Neural progenitor cell (in vitro differentiated cells): Measurements from ENCODE around the gene SATB1.

Experiments used
- EZH2 ChIP-seq: fragments of 200-600 bp; sonication (generic); IDR thresholded peaks from 2 replicates; pipeline ENCODE4 v1.6.1; 2017; ENCODE audit warnings: antibody characterized with exemption, mild to moderate bottlenecking, moderate library complexity
- EZH2phosphoT487 ChIP-seq: fragments of 200-600 bp; sonication (generic); IDR thresholded peaks from 2 replicates; pipeline ENCODE4 v1.6.1; 2017; ENCODE audit warnings: antibody characterized with exemption
- TF ChIP-seq, protein P1 (sequence below): fragments of 200-600 bp; sonication (generic); IDR thresholded peaks from 2 replicates; pipeline ENCODE4 v1.5.1; 2017; ENCODE audit warnings: antibody characterized with exemption, mild to moderate bottlenecking

DNA sequence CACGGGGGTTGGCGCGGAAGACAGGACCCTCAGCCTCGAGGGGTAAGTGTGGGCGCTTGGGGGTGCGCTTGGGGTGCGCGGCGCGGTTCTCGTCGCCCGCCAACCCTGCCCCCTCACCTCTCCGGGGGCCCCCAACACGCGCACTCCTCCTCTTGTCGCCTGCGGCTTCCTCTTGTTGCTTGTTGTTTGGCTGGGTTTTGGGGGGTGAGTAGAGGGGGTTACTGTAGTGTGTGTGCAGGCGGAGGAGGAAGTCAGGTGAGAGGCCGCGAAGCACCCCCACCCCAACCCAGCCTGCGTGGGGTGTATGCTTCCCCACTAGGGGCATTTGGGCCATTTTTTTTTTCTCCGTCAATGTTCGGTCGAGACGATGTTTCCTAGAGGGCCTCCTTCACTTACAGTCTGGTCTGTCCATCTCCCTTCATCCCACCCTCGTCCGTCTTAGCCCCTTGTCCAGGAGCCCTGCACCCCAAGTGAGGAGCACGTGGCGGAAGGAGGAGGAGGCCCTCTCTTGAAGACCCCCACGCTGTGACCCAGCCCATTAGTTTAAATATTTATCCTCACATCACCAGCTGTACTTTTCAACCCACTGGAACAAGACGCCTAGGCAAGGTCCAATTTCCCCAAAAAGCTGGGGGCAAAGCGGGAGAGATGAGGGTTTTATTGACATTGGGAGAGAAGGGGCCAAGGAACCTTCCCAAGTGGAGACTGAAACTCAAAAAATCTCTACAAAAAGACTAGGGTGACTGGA, 20.4 kb upstream of the SATB1 start:
- no peak for TF ChIP-seq EZH2
- TF ChIP-seq, protein P1, sequence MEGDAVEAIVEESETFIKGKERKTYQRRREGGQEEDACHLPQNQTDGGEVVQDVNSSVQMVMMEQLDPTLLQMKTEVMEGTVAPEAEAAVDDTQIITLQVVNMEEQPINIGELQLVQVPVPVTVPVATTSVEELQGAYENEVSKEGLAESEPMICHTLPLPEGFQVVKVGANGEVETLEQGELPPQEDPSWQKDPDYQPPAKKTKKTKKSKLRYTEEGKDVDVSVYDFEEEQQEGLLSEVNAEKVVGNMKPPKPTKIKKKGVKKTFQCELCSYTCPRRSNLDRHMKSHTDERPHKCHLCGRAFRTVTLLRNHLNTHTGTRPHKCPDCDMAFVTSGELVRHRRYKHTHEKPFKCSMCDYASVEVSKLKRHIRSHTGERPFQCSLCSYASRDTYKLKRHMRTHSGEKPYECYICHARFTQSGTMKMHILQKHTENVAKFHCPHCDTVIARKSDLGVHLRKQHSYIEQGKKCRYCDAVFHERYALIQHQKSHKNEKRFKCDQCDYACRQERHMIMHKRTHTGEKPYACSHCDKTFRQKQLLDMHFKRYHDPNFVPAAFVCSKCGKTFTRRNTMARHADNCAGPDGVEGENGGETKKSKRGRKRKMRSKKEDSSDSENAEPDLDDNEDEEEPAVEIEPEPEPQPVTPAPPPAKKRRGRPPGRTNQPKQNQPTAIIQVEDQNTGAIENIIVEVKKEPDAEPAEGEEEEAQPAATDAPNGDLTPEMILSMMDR = peak; percentile 12
- no peak for TF ChIP-seq EZH2phosphoT487
